Keratinocyte (primary cell): Measurements from ENCODE around the gene CKS1B. TPM values are rescaled to one million over a fixed set of nuclear protein-coding genes. Genes with fewer than 3 reads are reported as not detected.
A peak's percentile ranks its signal among the peaks of the same experiment; 100 is the strongest.

Experiments used
- DNase-seq: peaks from one replicate; pipeline ENCODE4 v3.0.0-alpha.2; 2011; ENCODE audit warnings: low read depth, missing footprints, low spot score
- FAIRE-seq: peaks from 2 replicates; lab custom pipeline; 2011; peaks lifted over from hg19 to GRCh38; lab: Jason Lieb, UNC
- H2AFZ ChIP-seq: 2 replicates; pipeline ENCODE4 v1.6.0; 2012; ENCODE audit warnings: low read length, control low read depth, inconsistent platforms; ENCODE audit not compliant: control insufficient read depth
- H3K27ac ChIP-seq: 2 replicates; pipeline ENCODE4 v1.5.1; 2011; ENCODE audit warnings: low read length; ENCODE audit not compliant: control insufficient read depth, insufficient read depth
- H3K27me3 ChIP-seq: 3 replicates; pipeline ENCODE4 v1.6.0; 2011; ENCODE audit warnings: low read length; ENCODE audit not compliant: control insufficient read depth, insufficient read depth; ENCODE audit errors: extremely low read depth
- H3K36me3 ChIP-seq, 2 experiments: 2 replicates in 1 of 2; 3 replicates in 1 of 2; pipeline ENCODE4 v1.5.1; 2011; ENCODE audit warnings: low read length in 2 of 2, mild to moderate bottlenecking in 1 of 2; ENCODE audit not compliant: control insufficient read depth in 2 of 2, insufficient read depth in 2 of 2; ENCODE audit errors: extremely low read depth in 1 of 2
- H3K4me1 ChIP-seq: 3 replicates; pipeline ENCODE4 v1.5.1; 2011; ENCODE audit warnings: low read length; ENCODE audit not compliant: control insufficient read depth, insufficient read depth; ENCODE audit errors: extremely low read depth
- H3K4me2 ChIP-seq: 3 replicates; pipeline ENCODE4 v1.6.0; 2011; ENCODE audit warnings: low read depth, low read length; ENCODE audit not compliant: control insufficient read depth, insufficient read depth; ENCODE audit errors: extremely low read depth
- H3K4me3 ChIP-seq, 3 experiments: fragments of 200-600 bp in 1 of 3; sonication (generic) in 1 of 3; 2 replicates in 2 of 3; 3 replicates in 1 of 3; pipeline ENCODE4 v1.5.1; 2011 to 2016; ENCODE audit warnings: low read length in 3 of 3, mild to moderate bottlenecking in 3 of 3, control low read depth in 2 of 3, inconsistent platforms in 1 of 3, low read depth in 1 of 3, mixed read lengths in 1 of 3, mixed run types in 1 of 3, moderate library complexity in 1 of 3; ENCODE audit not compliant: control insufficient read depth in 2 of 3, insufficient read depth in 2 of 3; ENCODE audit errors: extremely low read depth in 1 of 3
- H3K79me2 ChIP-seq: 2 replicates; pipeline ENCODE4 v1.6.0; 2012; ENCODE audit warnings: low read length; ENCODE audit not compliant: control insufficient read depth, insufficient read depth
- H3K9ac ChIP-seq: 3 replicates; pipeline ENCODE4 v1.6.0; 2011; ENCODE audit warnings: low read length; ENCODE audit not compliant: control insufficient read depth, insufficient read depth; ENCODE audit errors: extremely low read depth
- H3K9me1 ChIP-seq: 3 replicates; pipeline ENCODE4 v1.6.0; 2011; ENCODE audit warnings: low read length; ENCODE audit not compliant: control insufficient read depth, insufficient read depth; ENCODE audit errors: extremely low read depth
- H3K9me3 ChIP-seq: 2 replicates; pipeline ENCODE4 v1.5.1; 2012; ENCODE audit warnings: low read depth, low read length; ENCODE audit not compliant: control insufficient read depth
- H4K20me1 ChIP-seq: 3 replicates; pipeline ENCODE4 v1.6.0; 2011; ENCODE audit warnings: low read length; ENCODE audit not compliant: control insufficient read depth, insufficient read depth; ENCODE audit errors: extremely low read depth
- EZH2 ChIP-seq: IDR thresholded peaks from one replicate; pipeline ENCODE4 v1.6.1; 2012; ENCODE audit warnings: inconsistent platforms, mild to moderate bottlenecking, low read length, moderate library complexity
- dilution Hi-C: fragments of 300-500 bp; cut with MboI; formaldehyde crosslinking; loops from one replicate; pipeline ENCODE4 v1.7.0; 2020; ENCODE audit warnings: low sequenced_read_pairs; ENCODE audit not compliant: extremely low pct_ligation_motif_present
- polyA plus RNA-seq, 5 experiments: library from polyadenylated mRNA; depleted of rRNA in 3 of 5; stranded (reverse) in 3 of 5; stranded (forward) in 1 of 5; unstranded in 1 of 5; fragments of >200 nt; gene quantifications; 1 replicate in 1 of 5; 2 replicates in 3 of 5; 3 replicates in 1 of 5; pipeline versions ENCODE4 v1.2.1 to v1.2.3, GENCODE V29; 2011 to 2012; ENCODE audit warnings: missing spikeins in 2 of 5, low read depth in 1 of 5, low replicate concordance in 1 of 5
- TF ChIP-seq, protein P1 (sequence below), 3 experiments: IDR thresholded peaks in 1 of 3; conservative IDR thresholded peaks in 1 of 3; optimal IDR thresholded peaks in 1 of 3; 2 replicates in 2 of 3; 3 replicates in 1 of 3; pipeline versions ENCODE3 to v1.5.1; 2011; ENCODE audit warnings: low read length in 3 of 3, mild to moderate bottlenecking in 3 of 3, moderate library complexity in 2 of 3, control low read depth in 1 of 3, inconsistent platforms in 1 of 3; ENCODE audit not compliant: insufficient read depth in 2 of 3; ENCODE audit errors: extremely low read depth in 1 of 3

Gene CKS1B
- polyA plus RNA-seq, 1 donor (not counting 4 experiments of a cell fraction or from before 2014, with no cell fraction given) = 300 TPM

DNA sequence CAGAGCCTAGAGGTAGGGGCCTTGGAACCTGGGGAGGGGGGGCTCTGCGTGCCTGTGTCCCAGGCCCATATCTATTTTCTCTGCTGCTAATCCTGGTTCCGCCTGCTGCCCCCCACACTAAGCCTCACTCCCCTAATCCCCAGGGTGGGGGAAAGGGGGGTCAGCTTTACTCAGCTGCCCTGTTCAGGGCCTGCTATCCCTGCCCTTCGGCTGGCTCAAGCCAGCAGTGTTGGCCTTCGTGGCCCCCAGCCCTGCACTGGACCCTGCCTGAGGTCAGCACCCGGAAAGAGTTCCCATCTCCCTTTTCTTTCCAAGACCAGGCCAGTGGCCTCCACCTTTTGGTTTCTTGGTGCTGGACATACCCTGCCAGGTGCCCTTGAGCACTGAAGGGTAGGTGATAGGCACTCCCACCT is 36.5 kb downstream of the CKS1B start:
- Histone ChIP-seq H3K4me3 (no peak overlapping the region), H3K36me3 (peaks cover 19 to 56% of the 10 kb centered on the region in 2 experiments), H2AFZ (no peak overlapping the region), H3K4me2 (no peak overlapping the region), H4K20me1 (peaks cover 6% of the 10 kb centered on the region), H3K9me3 (no peaks in the 10 kb centered on the region), H3K4me1 (peaks cover 76% of the 10 kb centered on the region), H3K9ac (no peak overlapping the region), H3K27ac (no peak overlapping the region), H3K79me2 (peaks cover 54% of the 10 kb centered on the region), H3K9me1 (no peaks in the 10 kb centered on the region), H3K27me3 (no peaks in the 10 kb centered on the region)
- DNase-seq (no peak), FAIRE-seq (no peak)
- TF ChIP-seq EZH2 = no peak
- TF ChIP-seq, protein P1, sequence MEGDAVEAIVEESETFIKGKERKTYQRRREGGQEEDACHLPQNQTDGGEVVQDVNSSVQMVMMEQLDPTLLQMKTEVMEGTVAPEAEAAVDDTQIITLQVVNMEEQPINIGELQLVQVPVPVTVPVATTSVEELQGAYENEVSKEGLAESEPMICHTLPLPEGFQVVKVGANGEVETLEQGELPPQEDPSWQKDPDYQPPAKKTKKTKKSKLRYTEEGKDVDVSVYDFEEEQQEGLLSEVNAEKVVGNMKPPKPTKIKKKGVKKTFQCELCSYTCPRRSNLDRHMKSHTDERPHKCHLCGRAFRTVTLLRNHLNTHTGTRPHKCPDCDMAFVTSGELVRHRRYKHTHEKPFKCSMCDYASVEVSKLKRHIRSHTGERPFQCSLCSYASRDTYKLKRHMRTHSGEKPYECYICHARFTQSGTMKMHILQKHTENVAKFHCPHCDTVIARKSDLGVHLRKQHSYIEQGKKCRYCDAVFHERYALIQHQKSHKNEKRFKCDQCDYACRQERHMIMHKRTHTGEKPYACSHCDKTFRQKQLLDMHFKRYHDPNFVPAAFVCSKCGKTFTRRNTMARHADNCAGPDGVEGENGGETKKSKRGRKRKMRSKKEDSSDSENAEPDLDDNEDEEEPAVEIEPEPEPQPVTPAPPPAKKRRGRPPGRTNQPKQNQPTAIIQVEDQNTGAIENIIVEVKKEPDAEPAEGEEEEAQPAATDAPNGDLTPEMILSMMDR (optimal IDR thresholded peaks at IDR 0.05 in 1 of 3, IDR thresholded peaks at IDR 0.05 in 1 of 3, conservative IDR thresholded peaks at IDR 0.05 in 1 of 3; ENCODE audit: extremely low read depth in 1 of 3, insufficient read depth in 2 of 3, low read length in 3 of 3) = no peak
- dilution Hi-C loops = no loop called here

DNA sequence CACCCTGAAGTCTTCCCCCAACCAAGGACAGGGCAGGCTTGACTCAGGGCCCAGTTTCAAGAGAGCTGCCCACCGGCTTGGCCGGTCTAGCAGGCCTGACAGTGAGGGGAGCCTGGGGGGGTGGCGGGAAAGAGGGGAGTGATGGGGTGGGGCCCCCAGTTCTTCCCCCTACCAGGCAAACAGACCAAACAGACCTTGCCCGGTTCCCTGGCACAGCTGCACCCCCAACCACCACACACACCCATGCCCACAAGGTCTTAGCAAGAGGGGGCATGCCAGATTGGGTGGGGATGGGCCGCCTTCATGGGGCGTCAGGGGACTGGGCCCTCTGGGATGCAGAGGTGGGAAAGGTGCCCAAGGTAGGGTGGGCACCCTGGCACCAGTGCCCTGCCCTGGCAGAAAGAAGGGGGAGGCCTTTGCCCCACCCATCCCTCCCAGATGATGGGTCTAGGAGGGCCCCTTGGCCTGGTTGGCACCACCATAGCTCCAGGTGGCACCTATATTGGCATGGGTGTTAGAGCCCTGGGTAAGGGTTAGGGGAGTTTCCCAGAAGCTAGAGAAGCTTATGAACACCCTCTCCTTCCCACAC is 37.0 kb downstream of the CKS1B start:
- Histone ChIP-seq H3K9me1 (no peaks in the 10 kb centered on the region), H4K20me1 (peaks cover 6% of the 10 kb centered on the region), H3K4me2 (peak overlapping the region; percentile 27), H3K36me3 (peaks cover 23 to 55% of the 10 kb centered on the region in 2 experiments), H3K9ac (no peak overlapping the region), H2AFZ (no peak overlapping the region), H3K4me3 (no peak overlapping the region), H3K4me1 (peaks cover 76% of the 10 kb centered on the region), H3K27ac (peak overlapping the region; percentile 8), H3K27me3 (no peaks in the 10 kb centered on the region), H3K9me3 (no peaks in the 10 kb centered on the region), H3K79me2 (peaks cover 49% of the 10 kb centered on the region)
- dilution Hi-C loops = no loop called here
- TF ChIP-seq, protein P1 (optimal IDR thresholded peaks at IDR 0.05 in 1 of 3, IDR thresholded peaks at IDR 0.05 in 1 of 3, conservative IDR thresholded peaks at IDR 0.05 in 1 of 3; ENCODE audit: extremely low read depth in 1 of 3, insufficient read depth in 2 of 3, low read length in 3 of 3) = no peak
- TF ChIP-seq EZH2 = no peak
- FAIRE-seq = no peak
- no peak for DNase-seq
